GM23338 (cell line): Measurements from ENCODE around the gene NR1D1. TPM values are rescaled to one million over a fixed set of nuclear protein-coding genes. Genes with fewer than 3 reads are reported as not detected.
A peak's percentile ranks its signal among the peaks of the same experiment; 100 is the strongest.

Experiments
- ATAC-seq: fragments of 200-7000 bp; cut with Tn5 transposase; 3 replicates; pipeline ENCODE4 v1.9.1; 2020
- DNase-seq: peaks from one replicate; pipeline ENCODE4 v3.0.0-alpha.2; 2015; ENCODE audit warnings: low spot score
- H2AFZ ChIP-seq: fragments of 200-600 bp; sonication (generic); 2 replicates; pipeline ENCODE4 v1.8.0; 2016; ENCODE audit warnings: antibody characterized with exemption, mild to moderate bottlenecking, moderate library complexity
- H3F3A ChIP-seq: fragments of 200-600 bp; sonication (generic); replicated peaks from 2 replicates; pipeline ENCODE4 v1.8.0; 2017; ENCODE audit warnings: antibody characterized with exemption, mixed run types, low read depth
- H3K27ac ChIP-seq: fragments of 200-600 bp; sonication (generic); 2 replicates; pipeline ENCODE4 v1.6.1; 2016; ENCODE audit warnings: low read depth
- H3K27me3 ChIP-seq: fragments of 200-600 bp; sonication (generic); 2 replicates; pipeline ENCODE4 v1.8.0; 2016; ENCODE audit warnings: mild to moderate bottlenecking, mixed run types, moderate library complexity; ENCODE audit not compliant: insufficient read depth
- H3K36me3 ChIP-seq: fragments of 200-600 bp; sonication (generic); 2 replicates; pipeline ENCODE4 v1.8.0; 2016; ENCODE audit warnings: mild to moderate bottlenecking; ENCODE audit not compliant: insufficient read depth
- H3K4me1 ChIP-seq: fragments of 200-600 bp; sonication (generic); 2 replicates; pipeline ENCODE4 v1.8.0; 2016; ENCODE audit warnings: mild to moderate bottlenecking, moderate library complexity; ENCODE audit not compliant: insufficient read depth
- H3K4me2 ChIP-seq: fragments of 200-600 bp; sonication (generic); 2 replicates; pipeline ENCODE4 v1.7.1; 2017; ENCODE audit warnings: mixed run types
- H3K4me3 ChIP-seq: fragments of 200-600 bp; sonication (generic); 2 replicates; pipeline ENCODE4 v1.6.1; 2016; ENCODE audit warnings: mixed run types
- H3K79me2 ChIP-seq: fragments of 200-600 bp; sonication (generic); replicated peaks from 2 replicates; pipeline ENCODE4 v1.8.0; 2017; ENCODE audit warnings: mild to moderate bottlenecking; ENCODE audit not compliant: insufficient read depth
- H3K9me2 ChIP-seq: fragments of 200-600 bp; sonication (generic); 2 replicates; pipeline ENCODE4 v1.8.0; 2017; ENCODE audit not compliant: insufficient read depth
- H4K20me1 ChIP-seq: fragments of 200-600 bp; sonication (generic); replicated peaks from 2 replicates; pipeline ENCODE4 v1.8.0; 2017; ENCODE audit warnings: mild to moderate bottlenecking; ENCODE audit not compliant: insufficient read depth
- H3K27ac Mint-ChIP-seq: 2 replicates; pipeline ENCODE4 v1.8.0; 2020; ENCODE audit warnings: inconsistent platforms, mild to moderate bottlenecking, moderate library complexity, mixed read lengths
- H3K27me3 Mint-ChIP-seq: 3 replicates; pipeline ENCODE4 v1.8.0; 2022; ENCODE audit warnings: low read depth, mild to moderate bottlenecking, moderate library complexity, mixed read lengths, inconsistent platforms; ENCODE audit not compliant: insufficient read depth, poor library complexity
- H3K36me3 Mint-ChIP-seq: 3 replicates; pipeline ENCODE4 v1.8.0; 2021; ENCODE audit warnings: low read depth, mild to moderate bottlenecking, inconsistent platforms, moderate library complexity, mixed read lengths
- H3K4me1 Mint-ChIP-seq: 3 replicates; pipeline ENCODE4 v1.8.0; 2020; ENCODE audit warnings: mild to moderate bottlenecking, inconsistent platforms, mixed read lengths
- H3K4me3 Mint-ChIP-seq: 3 replicates; pipeline ENCODE4 v1.8.0; 2021; ENCODE audit warnings: moderate library complexity, mild to moderate bottlenecking, inconsistent platforms, mixed read lengths
- H3K9me3 Mint-ChIP-seq: 3 replicates; pipeline ENCODE4 v1.8.0; 2020; ENCODE audit warnings: moderate library complexity, mild to moderate bottlenecking, inconsistent platforms, mixed read lengths
- CREB1 ChIP-seq: fragments of 250-450 bp; sonication (Bioruptor Pico); IDR thresholded peaks from 2 replicates; pipeline ENCODE4 v1.5.0; 2020; ENCODE audit warnings: low read depth, mild to moderate bottlenecking, moderate library complexity
- CTCF ChIP-seq, 2 experiments: fragments of 200-600 bp in 1 of 2; sonication (generic) in 1 of 2; conservative IDR thresholded peaks; 2 replicates each; pipeline versions ENCODE4 v1.5.1 to v1.6.1; 2016 to 2017; ENCODE audit warnings: antibody characterized with exemption in 2 of 2, low read depth in 2 of 2, mild to moderate bottlenecking in 2 of 2, moderate library complexity in 1 of 2
- EZH2 ChIP-seq: fragments of 200-600 bp; sonication (generic); IDR thresholded peaks from one replicate; pipeline ENCODE4 v1.8.0; 2017; ENCODE audit warnings: antibody characterized with exemption, mild to moderate bottlenecking, low read depth; ENCODE audit not compliant: unreplicated experiment
- EZH2phosphoT487 ChIP-seq: fragments of 200-600 bp; sonication (generic); IDR thresholded peaks from one replicate; pipeline ENCODE4 v1.8.1; 2018; ENCODE audit warnings: antibody characterized with exemption; ENCODE audit not compliant: unreplicated experiment
- JUNB ChIP-seq: IDR thresholded peaks from one replicate; pipeline ENCODE4 v1.6.1; 2016; ENCODE audit warnings: antibody characterized with exemption; ENCODE audit not compliant: unreplicated experiment
- NANOG ChIP-seq: IDR thresholded peaks from 2 replicates; pipeline ENCODE4 v1.6.1; 2016; ENCODE audit warnings: antibody characterized with exemption, borderline replicate concordance
- POLR2AphosphoS5 ChIP-seq: IDR thresholded peaks from 2 replicates; pipeline ENCODE4 v1.6.1; 2016; ENCODE audit warnings: antibody characterized with exemption, low read depth
- REST ChIP-seq: IDR thresholded peaks from one replicate; pipeline ENCODE4 v1.6.1; 2018; ENCODE audit warnings: antibody characterized with exemption; ENCODE audit not compliant: unreplicated experiment
- STAT1 ChIP-seq: IDR thresholded peaks from one replicate; pipeline ENCODE4 v1.6.1; 2016; ENCODE audit warnings: antibody characterized with exemption; ENCODE audit not compliant: unreplicated experiment
- ZNF114 ChIP-seq: fragments of 250-450 bp; sonication (Bioruptor Pico); IDR thresholded peaks from 2 replicates; pipeline ENCODE4 v1.5.0; 2020; ENCODE audit warnings: mild to moderate bottlenecking, moderate library complexity
- ZNF331 ChIP-seq: fragments of 250-450 bp; sonication (Bioruptor Pico); IDR thresholded peaks from 2 replicates; pipeline ENCODE4 v1.5.0; 2020; ENCODE audit warnings: low read depth, mild to moderate bottlenecking, moderate library complexity
- ZNF462 ChIP-seq: fragments of 250-450 bp; sonication (Bioruptor Pico); IDR thresholded peaks from 2 replicates; pipeline ENCODE4 v1.5.0; 2020; ENCODE audit warnings: mild to moderate bottlenecking, moderate library complexity
- polyA plus RNA-seq: library from polyadenylated mRNA; unstranded; fragments of >200 nt; fragmentation: Nextera tagmentation; extraction: Ambion mirVana; gene quantifications from 2 replicates; pipeline ENCODE4 v1.2.1, GENCODE V29; 2016
- total RNA-seq: library from RNA; depleted of rRNA; stranded (reverse); fragments of >200 nt; shearing (Covaris generic); gene quantifications from 2 replicates; pipeline ENCODE4 v1.2.3, GENCODE V29; 2014
- TF ChIP-seq, protein P1 (sequence below): IDR thresholded peaks from 2 replicates; pipeline ENCODE4 v1.6.1; 2016; ENCODE audit warnings: antibody characterized with exemption

NR1D1 gene
- total and polyA plus RNA-seq, 2 experiments from 2014 or later, result 3.3 to 4.2 TPM

DNA sequence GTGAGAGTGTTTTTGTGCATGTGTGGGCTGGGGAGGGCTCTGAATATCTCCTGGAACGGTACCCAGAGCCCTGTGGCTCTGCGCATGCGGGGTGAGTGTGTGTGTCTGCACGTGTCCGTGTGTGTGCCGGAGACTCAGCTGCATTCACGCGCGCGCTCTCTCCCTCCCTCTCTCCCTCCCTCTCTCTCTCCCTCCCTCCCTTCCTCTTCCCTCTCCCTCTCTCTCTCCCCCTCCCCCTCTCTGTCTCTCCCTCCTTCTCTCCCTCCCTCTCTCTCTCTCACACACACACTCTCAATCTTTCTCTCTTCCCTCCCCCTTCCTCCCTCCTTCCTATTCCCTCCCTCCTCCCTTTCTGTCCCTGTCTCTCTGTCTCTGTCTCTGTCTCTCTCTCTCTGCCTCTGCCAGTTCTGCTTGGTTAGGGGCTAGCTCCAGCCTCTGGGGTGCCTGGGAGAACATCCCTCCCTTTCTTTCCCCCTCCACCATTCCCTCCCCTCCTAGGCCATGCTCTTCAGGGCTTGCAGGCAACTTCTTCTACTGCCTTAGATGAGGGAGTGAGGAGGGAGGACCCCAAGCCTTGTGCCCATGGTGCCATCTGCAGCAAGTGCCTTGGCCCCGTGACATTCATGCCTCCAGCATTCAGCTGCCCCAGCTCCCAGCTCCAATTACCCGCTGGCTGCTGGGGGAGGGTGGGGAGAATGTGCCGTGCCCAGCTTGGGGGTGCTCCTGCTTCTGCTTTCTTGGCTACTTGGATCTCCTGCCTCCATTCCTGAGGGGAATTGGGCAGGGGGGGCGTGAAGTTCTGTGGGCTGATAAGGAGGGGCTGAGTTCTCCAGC, 31.3 kb downstream of the NR1D1 start:
- Histone ChIP-seq H3K4me1 (peaks cover 70% of the 10 kb centered on the region), H3K4me2 (peak overlapping the region; percentile 82), H3F3A (0 out of 2 replicates have a peak, but pooled peaks cover 27% of the 10 kb centered on the region), H3K4me3 (peak overlapping the region; percentile 54), H4K20me1 (no peaks in the 10 kb centered on the region), H3K9me2 (no peaks in the 10 kb centered on the region), H3K27ac (peak overlapping the region; percentile 63; the same call in 1 of the 2 replicates), H3K79me2 (peaks cover 7% of the 10 kb centered on the region; the same call in 1 of the 2 replicates), H2AFZ (peak overlapping the region; percentile 88), H3K36me3 (no peaks in the 10 kb centered on the region), H3K27me3 (0 out of 2 replicates have a peak, but pooled peaks cover 5% of the 10 kb centered on the region)
- TF ChIP-seq ZNF462 (no peak), REST (no peak), EZH2 (no peak), NANOG (no peak), CTCF (conservative IDR thresholded peaks at IDR 0.05; ENCODE audit: low read depth in 2 of 2) (no peak), POLR2AphosphoS5 (no peak), JUNB (no peak), EZH2phosphoT487 (no peak), ZNF114 (CRISPR knock-in tag) (no peak), CREB1 (CRISPR knock-in tag) (no peak), ZNF331 (no peak), STAT1 (no peak)
- TF ChIP-seq, protein P1, sequence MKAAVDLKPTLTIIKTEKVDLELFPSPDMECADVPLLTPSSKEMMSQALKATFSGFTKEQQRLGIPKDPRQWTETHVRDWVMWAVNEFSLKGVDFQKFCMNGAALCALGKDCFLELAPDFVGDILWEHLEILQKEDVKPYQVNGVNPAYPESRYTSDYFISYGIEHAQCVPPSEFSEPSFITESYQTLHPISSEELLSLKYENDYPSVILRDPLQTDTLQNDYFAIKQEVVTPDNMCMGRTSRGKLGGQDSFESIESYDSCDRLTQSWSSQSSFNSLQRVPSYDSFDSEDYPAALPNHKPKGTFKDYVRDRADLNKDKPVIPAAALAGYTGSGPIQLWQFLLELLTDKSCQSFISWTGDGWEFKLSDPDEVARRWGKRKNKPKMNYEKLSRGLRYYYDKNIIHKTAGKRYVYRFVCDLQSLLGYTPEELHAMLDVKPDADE, result no peak
- Mint-ChIP-seq H3K36me3 (no peaks in the 10 kb centered on the region), H3K4me3 (peak overlapping the region; percentile 57), H3K9me3 (no peaks in the 10 kb centered on the region), H3K27me3 (peaks cover 23% of the 10 kb centered on the region), H3K4me1 (peaks cover 80% of the 10 kb centered on the region), H3K27ac (0 out of 2 replicates have a peak overlapping the region, but pooled peaks have one; percentile 41)
- DNase-seq, result peak; percentile 76
- peak; percentile 4 for ATAC-seq
